Mesodermal cell (in vitro differentiated cells): ENCODE measurements around the gene TREX2.
A peak's percentile ranks its signal among the peaks of the same experiment; 100 is the strongest.

Experiments
- H3K27ac ChIP-seq: 2 replicates; pipeline ENCODE4 v1.7.0; 2013; ENCODE audit warnings: mild to moderate bottlenecking, low read depth, low read length, moderate library complexity; ENCODE audit not compliant: severe bottlenecking
- H3K36me3 ChIP-seq: 2 replicates; pipeline ENCODE4 v1.7.1; 2013; ENCODE audit warnings: mild to moderate bottlenecking, low read length, moderate library complexity; ENCODE audit not compliant: control insufficient read depth, insufficient read depth
- H3K4me1 ChIP-seq: one replicate; pipeline ENCODE4 v1.7.1; 2013; ENCODE audit warnings: mild to moderate bottlenecking, low read length; ENCODE audit not compliant: insufficient read depth, control insufficient read depth, poor library complexity, severe bottlenecking
- H3K4me3 ChIP-seq: 2 replicates; pipeline ENCODE4 v1.7.0; 2013; ENCODE audit warnings: low read length, control low read depth, mild to moderate bottlenecking; ENCODE audit not compliant: insufficient read depth, poor library complexity, severe bottlenecking; ENCODE audit errors: extremely low read depth
- H3K9me3 ChIP-seq: 2 replicates; pipeline ENCODE4 v1.7.1; 2013; ENCODE audit warnings: mild to moderate bottlenecking, low read length, moderate library complexity; ENCODE audit not compliant: control insufficient read depth
- WGBS, 2 experiments: methylation state at CpG; one replicate each; pipeline ENCODE4 v1.1.5; 2013; ENCODE audit warnings: missing lambda C conversion rate in 2 of 2; ENCODE audit not compliant: insufficient coverage in 2 of 2; 5-methylcytosine and 5-hydroxymethylcytosine counted together

The TREX2 gene

GRCh38 chrX:153414856-153415510, 30.9 kb downstream of the TREX2 start:
- no peaks in the 10 kb centered on the region for H3K36me3 ChIP-seq
- H3K4me3 ChIP-seq, result no peak overlapping the region
- H3K4me1 ChIP-seq, result no peaks in the 10 kb centered on the region
- no peaks in the 10 kb centered on the region for H3K9me3 ChIP-seq
- WGBS, 2 experiments, result 60 to 71% methylated on average over 1 of the region's 9 CpGs
- H3K27ac ChIP-seq, result no peak overlapping the region

- Histone ChIP-seq H3K36me3 (no peaks in the 10 kb centered on the region), H3K9me3 (no peaks in the 10 kb centered on the region), H3K27ac (no peak overlapping the region), H3K4me1 (no peaks in the 10 kb centered on the region), H3K4me3 (no peak overlapping the region)
- 87 to 96% methylated on average over 3 to 5 of the region's 11 CpGs for WGBS, 2 experiments
Measured at GRCh38 chrX:153413731-153414130, 32.1 kb downstream of the TREX2 start.

- no peaks in the 10 kb centered on the region for H3K4me1 ChIP-seq
- no peak overlapping the region for H3K4me3 ChIP-seq
- no peaks in the 10 kb centered on the region for H3K9me3 ChIP-seq
- WGBS, 2 experiments, result 83 to 86% methylated on average over 7 to 21 of the region's 23 CpGs
- H3K27ac ChIP-seq, result no peak overlapping the region
- H3K36me3 ChIP-seq, result no peaks in the 10 kb centered on the region
Measured at GRCh38 chrX:153412746-153413720, 32.8 kb downstream of the TREX2 start.

- H3K36me3 ChIP-seq, result no peaks in the 10 kb centered on the region
Measured at GRCh38 chrX:153411988-153412574, 33.8 kb downstream of the TREX2 start.

GRCh38 chrX:153411255-153411987, 34.4 kb downstream of the TREX2 start, which contains the start of gene ZFP92:
ZFP92 (plus strand) TSS chrX:153411472; CDS start chrX:153418323, 6,851 bp downstream.
- no peaks in the 10 kb centered on the region for H3K9me3 ChIP-seq
- no peak within 1 kb of the TSS for H3K27ac ChIP-seq
- no peaks in the 10 kb centered on the region for H3K4me1 ChIP-seq
- WGBS, 2 experiments, result 12 to 18% methylated on average over 7 to 13 of the region's 75 CpGs
- H3K4me3 ChIP-seq, result peak within 1 kb of the TSS; percentile 28
- no peaks in the 10 kb centered on the region for H3K36me3 ChIP-seq

More at GRCh38 chrX:153411988-153412574, 33.8 kb downstream of the TREX2 start:
- no peak overlapping the region for H3K27ac ChIP-seq
- no peak overlapping the region for H3K4me3 ChIP-seq
- WGBS, 2 experiments, result 72 to 82% methylated on average over 6 to 11 of the region's 17 CpGs
- no peaks in the 10 kb centered on the region for H3K4me1 ChIP-seq
- H3K9me3 ChIP-seq, result no peaks in the 10 kb centered on the region

- Histone ChIP-seq H3K9me3 (no peaks in the 10 kb centered on the region), H3K4me3 (peak overlapping the region; percentile 28), H3K36me3 (no peaks in the 10 kb centered on the region), H3K4me1 (no peaks in the 10 kb centered on the region), H3K27ac (no peak overlapping the region)
- 18 to 51% methylated on average over 3 to 10 of the region's 12 CpGs for WGBS, 2 experiments
Measured at GRCh38 chrX:153410888-153411254, 35.0 kb downstream of the TREX2 start.

- no peaks in the 10 kb centered on the region for H3K9me3 ChIP-seq
- no peaks in the 10 kb centered on the region for H3K36me3 ChIP-seq
- H3K4me1 ChIP-seq, result no peaks in the 10 kb centered on the region
- H3K4me3 ChIP-seq, result no peak overlapping the region
- 84 to 87% methylated on average over 8 to 14 of the region's 15 CpGs for WGBS, 2 experiments
- no peak overlapping the region for H3K27ac ChIP-seq
Measured at GRCh38 chrX:153410373-153410772, 35.5 kb downstream of the TREX2 start.

- Histone ChIP-seq H3K9me3 (no peaks in the 10 kb centered on the region), H3K4me1 (no peaks in the 10 kb centered on the region)
- 91% methylated on average over 12 of the region's 30 CpGs; no CpG with 5 or more reads in 1 of the 2 experiments for WGBS, 2 experiments
Measured at GRCh38 chrX:153409414-153410101, 36.3 kb downstream of the TREX2 start.

GRCh38 chrX:153408871-153409351, 36.9 kb downstream of the TREX2 start:
- 90% methylated on average over 2 of the region's 12 CpGs; no CpG with 5 or more reads in 1 of the 2 experiments for WGBS, 2 experiments
- no peaks in the 10 kb centered on the region for H3K4me1 ChIP-seq
- no peaks in the 10 kb centered on the region for H3K36me3 ChIP-seq

More at GRCh38 chrX:153409414-153410101, 36.3 kb downstream of the TREX2 start:
- no peaks in the 10 kb centered on the region for H3K36me3 ChIP-seq
- no peak overlapping the region for H3K4me3 ChIP-seq
- no peak overlapping the region for H3K27ac ChIP-seq

More at GRCh38 chrX:153408871-153409351, 36.9 kb downstream of the TREX2 start:
- Histone ChIP-seq H3K9me3 (no peaks in the 10 kb centered on the region), H3K27ac (no peak overlapping the region), H3K4me3 (no peak overlapping the region)
